GM06990 (cell line): ENCODE data around the gene SLCO3A1.

Source experiments
- DNase-seq: peaks from one replicate; pipeline ENCODE4 v3.0.0-alpha.2; 2011; ENCODE audit not compliant: insufficient read length; ENCODE audit errors: extremely low read depth
- H3K27me3 ChIP-seq: replicated peaks from 2 replicates; pipeline ENCODE4 v1.6.0; 2011; ENCODE audit warnings: low read length; ENCODE audit not compliant: control insufficient read depth, insufficient read depth
- H3K36me3 ChIP-seq: 2 replicates; pipeline ENCODE4 v1.5.1; 2011; ENCODE audit warnings: low read length; ENCODE audit not compliant: control insufficient read depth, insufficient read depth
- H3K4me3 ChIP-seq: replicated peaks from 2 replicates; pipeline ENCODE4 v1.5.1; 2011; ENCODE audit warnings: low read depth, mild to moderate bottlenecking, control low read depth, low read length
- TF ChIP-seq, protein P1 (sequence below): IDR thresholded peaks from 2 replicates; pipeline ENCODE4 v1.5.1; 2011; ENCODE audit warnings: low read length, control low read depth, mild to moderate bottlenecking, inconsistent platforms; ENCODE audit not compliant: insufficient read depth, poor library complexity, severe bottlenecking

Gene SLCO3A1

DNA sequence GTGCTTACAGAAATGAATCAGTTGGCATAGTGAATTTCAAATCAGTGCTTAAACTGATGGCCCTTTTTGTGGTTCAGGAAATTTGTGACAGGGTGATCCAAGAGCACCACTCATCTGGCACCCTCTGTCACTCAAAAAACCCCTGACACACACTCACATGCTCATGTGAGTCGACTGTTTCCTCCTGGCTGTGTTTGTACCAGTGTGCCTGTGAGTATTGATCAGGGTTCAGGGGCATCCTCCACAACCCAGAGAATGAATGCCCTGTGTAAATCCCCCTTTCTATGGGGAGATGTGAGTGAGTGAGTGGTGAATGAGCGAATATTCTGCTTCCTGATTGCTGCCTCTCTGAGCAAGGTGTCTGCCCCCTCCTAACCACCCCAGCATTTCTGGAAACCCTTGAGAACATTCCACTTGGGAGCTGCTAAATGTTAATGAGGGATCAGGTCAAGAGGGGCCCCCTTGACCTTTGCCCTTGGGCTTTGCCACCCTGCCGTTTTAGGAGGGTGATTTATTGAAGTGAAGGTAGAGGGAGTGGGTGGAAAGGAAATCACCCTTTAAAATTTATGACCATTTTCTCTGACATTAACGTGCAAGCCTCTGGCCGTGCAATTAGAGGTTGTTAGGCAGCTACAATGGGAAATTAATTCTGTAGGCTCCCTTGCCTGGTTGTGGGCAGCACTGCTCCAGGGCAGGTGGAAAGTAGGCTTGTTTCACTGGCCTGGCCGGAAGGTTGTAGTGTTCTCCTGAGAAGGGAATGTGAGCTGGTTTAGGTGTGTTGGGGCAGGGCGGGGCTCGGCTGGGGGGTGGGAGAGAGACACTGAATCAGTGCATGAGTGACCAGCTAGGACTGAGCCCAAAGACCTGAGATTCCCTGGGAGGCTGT, 87.2 kb downstream of the SLCO3A1 start:
- DNase-seq: no peak
- no peaks in the 10 kb centered on the region for H3K36me3 ChIP-seq
- TF ChIP-seq, protein P1, sequence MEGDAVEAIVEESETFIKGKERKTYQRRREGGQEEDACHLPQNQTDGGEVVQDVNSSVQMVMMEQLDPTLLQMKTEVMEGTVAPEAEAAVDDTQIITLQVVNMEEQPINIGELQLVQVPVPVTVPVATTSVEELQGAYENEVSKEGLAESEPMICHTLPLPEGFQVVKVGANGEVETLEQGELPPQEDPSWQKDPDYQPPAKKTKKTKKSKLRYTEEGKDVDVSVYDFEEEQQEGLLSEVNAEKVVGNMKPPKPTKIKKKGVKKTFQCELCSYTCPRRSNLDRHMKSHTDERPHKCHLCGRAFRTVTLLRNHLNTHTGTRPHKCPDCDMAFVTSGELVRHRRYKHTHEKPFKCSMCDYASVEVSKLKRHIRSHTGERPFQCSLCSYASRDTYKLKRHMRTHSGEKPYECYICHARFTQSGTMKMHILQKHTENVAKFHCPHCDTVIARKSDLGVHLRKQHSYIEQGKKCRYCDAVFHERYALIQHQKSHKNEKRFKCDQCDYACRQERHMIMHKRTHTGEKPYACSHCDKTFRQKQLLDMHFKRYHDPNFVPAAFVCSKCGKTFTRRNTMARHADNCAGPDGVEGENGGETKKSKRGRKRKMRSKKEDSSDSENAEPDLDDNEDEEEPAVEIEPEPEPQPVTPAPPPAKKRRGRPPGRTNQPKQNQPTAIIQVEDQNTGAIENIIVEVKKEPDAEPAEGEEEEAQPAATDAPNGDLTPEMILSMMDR: no peak
- H3K4me3 ChIP-seq: no peak overlapping the region
- no peaks in the 10 kb centered on the region; the same call in 1 of the 2 replicates for H3K27me3 ChIP-seq

DNA sequence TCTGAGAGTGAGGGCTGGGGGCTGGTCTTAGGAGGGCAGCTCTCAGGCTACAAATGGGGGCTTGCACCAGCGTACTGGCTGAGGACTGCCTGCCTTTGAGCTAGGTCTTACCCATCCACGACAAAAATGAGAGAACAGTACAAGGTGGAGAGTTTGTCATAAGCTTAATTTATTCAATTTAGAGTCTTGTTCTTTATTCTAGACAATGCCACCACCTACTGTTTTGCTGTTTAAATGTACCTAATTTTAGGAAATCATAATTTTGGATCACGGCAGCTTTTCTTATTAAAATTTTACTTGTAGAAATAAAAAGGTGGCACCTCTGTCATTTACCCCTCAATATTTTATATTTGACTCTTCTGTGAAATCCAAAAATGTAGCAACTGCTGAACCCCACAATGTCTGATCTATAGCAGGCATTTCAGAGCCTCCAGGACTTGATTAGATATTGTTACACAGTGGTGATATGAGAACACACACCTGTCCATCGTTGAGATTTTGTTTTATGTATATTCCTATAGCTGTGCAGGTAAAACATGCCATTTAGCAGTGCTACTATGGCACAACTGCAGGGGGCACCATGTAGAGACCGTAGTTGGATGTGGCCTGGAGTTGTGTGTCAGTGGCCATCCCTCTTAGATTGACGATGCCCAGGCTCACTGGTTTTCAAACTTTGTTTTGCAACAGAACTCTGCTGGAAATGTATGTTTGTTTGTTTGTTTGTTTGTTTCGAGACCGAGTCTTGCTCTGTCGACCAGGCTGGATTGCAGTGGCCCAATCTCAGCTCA, 88.6 kb downstream of the SLCO3A1 start:
- Histone ChIP-seq H3K27me3 (no peaks in the 10 kb centered on the region; the same call in 1 of the 2 replicates), H3K4me3 (no peak overlapping the region), H3K36me3 (no peaks in the 10 kb centered on the region)
- TF ChIP-seq, protein P1: peak; percentile 0
- DNase-seq: no peak

DNA sequence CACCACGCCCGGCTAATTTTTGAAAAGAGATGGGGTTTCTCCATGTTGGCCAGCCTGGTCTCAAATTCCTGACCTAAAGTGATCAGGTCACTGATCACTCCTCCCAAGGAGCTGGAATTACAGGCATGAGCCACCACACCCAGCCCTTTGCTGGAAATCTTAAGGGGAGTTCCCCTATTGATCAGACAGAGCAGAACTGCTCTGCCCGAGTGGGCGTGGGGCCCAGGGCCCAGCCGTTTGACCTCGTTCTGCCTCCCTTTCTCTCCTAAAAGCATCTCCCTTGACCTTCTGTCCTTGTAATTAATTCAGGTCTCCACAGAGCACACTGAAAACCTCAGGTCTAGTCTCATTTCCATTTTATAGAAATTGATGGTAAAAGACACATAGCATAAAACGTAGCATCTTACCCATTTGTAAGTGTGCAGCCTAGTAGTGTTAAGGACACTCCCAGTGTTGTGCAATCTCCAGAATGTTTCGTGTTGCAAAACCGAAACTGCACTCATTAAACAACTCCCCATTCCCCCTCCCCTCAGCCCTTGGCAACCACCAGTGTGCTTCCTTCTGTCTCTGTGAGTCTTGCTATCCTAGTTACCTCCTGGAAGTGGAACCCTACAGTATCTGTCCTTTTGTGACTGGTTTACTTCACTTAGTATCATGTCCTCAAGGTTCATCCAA, 89.3 kb downstream of the SLCO3A1 start:
- Histone ChIP-seq H3K27me3 (no peaks in the 10 kb centered on the region; the same call in 1 of the 2 replicates), H3K36me3 (no peaks in the 10 kb centered on the region), H3K4me3 (no peak overlapping the region)
- TF ChIP-seq, protein P1: no peak
- no peak for DNase-seq

DNA sequence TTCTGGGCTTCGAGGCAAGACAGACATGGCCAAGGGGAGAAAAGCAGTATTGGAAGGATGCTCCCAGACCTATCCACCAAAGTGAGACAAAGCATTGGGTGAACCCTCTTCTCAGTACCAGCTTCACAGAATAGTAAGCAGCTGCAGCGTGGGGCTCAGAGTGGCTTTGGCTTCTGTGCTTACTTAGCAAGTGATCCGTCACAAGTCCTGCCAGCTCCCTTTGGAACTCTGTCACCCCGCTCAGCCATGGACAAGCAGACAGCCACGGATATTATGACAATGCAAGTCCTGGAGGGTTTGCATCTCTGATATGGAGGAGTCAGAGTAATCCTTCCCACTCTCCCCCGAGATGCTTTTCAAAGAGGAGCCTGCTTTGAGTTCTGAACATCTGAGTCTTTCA, 90.8 kb downstream of the SLCO3A1 start:
- TF ChIP-seq, protein P1: no peak
- no peak for DNase-seq

DNA sequence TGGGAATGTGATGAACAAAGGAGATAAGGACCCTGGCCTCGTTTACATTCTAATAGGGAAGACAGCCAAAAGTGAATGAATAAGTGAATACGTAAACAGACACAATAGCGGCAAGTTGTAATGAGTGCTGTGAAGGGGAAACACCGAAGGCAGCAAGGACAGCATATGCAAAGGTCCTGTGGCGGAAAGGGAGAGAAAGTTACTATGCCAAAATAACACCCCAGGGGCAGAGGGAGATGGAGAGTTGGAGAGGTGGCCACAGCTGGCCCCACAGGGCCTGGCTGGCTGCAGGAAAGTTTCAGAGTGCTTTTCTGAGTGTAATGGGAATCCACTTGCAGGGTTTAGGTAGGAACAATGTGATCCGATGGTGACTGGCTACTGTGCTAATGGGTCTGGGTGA, 91.9 kb downstream of the SLCO3A1 start:
- Histone ChIP-seq H3K4me3 (no peak overlapping the region), H3K36me3 (no peaks in the 10 kb centered on the region), H3K27me3 (no peaks in the 10 kb centered on the region; the same call in 1 of the 2 replicates)
- TF ChIP-seq, protein P1: no peak
- DNase-seq: no peak

More for the DNA sequence above, 90.8 kb downstream of the SLCO3A1 start:
- H3K27me3 ChIP-seq: no peaks in the 10 kb centered on the region; the same call in 1 of the 2 replicates
- H3K36me3 ChIP-seq: no peaks in the 10 kb centered on the region
- H3K4me3 ChIP-seq: no peak overlapping the region
